Measurements from ENCODE around the gene SP9.

DNA sequence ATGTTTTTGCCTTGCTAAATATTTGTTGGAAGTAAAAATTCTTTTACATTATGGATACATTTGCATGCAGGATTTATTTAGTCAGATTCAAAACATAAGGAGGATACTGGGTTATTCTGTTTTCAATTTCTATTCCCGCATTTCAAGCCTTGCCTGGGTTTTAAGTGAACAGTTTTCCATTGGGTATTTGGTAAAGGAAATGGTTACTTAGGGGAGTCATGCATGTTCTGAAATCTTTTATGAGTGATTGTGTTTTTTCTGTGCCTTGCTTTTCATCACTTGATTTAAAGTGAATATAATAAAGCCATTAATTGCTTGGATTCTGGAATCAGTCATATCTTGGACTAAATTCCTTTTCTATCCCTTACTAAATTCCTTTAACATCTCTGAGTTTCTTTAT is 12.0 kb upstream of the SP9 start:
- TF ChIP-seq, protein P1, sequence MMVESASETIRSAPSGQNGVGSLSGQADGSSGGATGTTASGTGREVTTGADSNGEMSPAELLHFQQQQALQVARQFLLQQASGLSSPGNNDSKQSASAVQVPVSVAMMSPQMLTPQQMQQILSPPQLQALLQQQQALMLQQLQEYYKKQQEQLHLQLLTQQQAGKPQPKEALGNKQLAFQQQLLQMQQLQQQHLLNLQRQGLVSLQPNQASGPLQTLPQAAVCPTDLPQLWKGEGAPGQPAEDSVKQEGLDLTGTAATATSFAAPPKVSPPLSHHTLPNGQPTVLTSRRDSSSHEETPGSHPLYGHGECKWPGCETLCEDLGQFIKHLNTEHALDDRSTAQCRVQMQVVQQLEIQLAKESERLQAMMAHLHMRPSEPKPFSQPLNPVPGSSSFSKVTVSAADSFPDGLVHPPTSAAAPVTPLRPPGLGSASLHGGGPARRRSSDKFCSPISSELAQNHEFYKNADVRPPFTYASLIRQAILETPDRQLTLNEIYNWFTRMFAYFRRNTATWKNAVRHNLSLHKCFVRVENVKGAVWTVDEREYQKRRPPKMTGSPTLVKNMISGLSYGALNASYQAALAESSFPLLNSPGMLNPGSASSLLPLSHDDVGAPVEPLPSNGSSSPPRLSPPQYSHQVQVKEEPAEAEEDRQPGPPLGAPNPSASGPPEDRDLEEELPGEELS (CRISPR knock-in tag; IDR thresholded peaks at IDR 0.05; ENCODE audit: borderline replicate concordance): no peak
- TF ChIP-seq, protein P2, sequence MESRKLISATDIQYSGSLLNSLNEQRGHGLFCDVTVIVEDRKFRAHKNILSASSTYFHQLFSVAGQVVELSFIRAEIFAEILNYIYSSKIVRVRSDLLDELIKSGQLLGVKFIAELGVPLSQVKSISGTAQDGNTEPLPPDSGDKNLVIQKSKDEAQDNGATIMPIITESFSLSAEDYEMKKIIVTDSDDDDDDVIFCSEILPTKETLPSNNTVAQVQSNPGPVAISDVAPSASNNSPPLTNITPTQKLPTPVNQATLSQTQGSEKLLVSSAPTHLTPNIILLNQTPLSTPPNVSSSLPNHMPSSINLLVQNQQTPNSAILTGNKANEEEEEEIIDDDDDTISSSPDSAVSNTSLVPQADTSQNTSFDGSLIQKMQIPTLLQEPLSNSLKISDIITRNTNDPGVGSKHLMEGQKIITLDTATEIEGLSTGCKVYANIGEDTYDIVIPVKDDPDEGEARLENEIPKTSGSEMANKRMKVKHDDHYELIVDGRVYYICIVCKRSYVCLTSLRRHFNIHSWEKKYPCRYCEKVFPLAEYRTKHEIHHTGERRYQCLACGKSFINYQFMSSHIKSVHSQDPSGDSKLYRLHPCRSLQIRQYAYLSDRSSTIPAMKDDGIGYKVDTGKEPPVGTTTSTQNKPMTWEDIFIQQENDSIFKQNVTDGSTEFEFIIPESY (CRISPR knock-in tag; IDR thresholded peaks at IDR 0.05): no peak
- TF ChIP-seq POLR2A (conservative IDR thresholded peaks at IDR 0.05) (no peak), TCF7 (IDR thresholded peaks at IDR 0.05; ENCODE audit: borderline replicate concordance) (no peak), EHMT2 (IDR thresholded peaks at IDR 0.05) (no peak), ZNF586 (CRISPR knock-in tag; conservative IDR thresholded peaks at IDR 0.05) (no peak)
